ENCODE data around the gene ST3GAL6. TPM values are rescaled to one million over a fixed set of nuclear protein-coding genes. Genes with fewer than 3 reads are reported as not detected.

ST3GAL6 gene
- total and polyA plus RNA-seq, 4 donors = 17.3 to 79.7 (median 29.4) TPM

- no peak for TF ChIP-seq TAF1 (conservative IDR thresholded peaks at IDR 0.05)
- no peak for TF ChIP-seq SP1 (IDR thresholded peaks at IDR 0.05)
Observed at GRCh38 chr3:98741121-98741716, 21.9 kb upstream of the ST3GAL6 start (continued).

DNA sequence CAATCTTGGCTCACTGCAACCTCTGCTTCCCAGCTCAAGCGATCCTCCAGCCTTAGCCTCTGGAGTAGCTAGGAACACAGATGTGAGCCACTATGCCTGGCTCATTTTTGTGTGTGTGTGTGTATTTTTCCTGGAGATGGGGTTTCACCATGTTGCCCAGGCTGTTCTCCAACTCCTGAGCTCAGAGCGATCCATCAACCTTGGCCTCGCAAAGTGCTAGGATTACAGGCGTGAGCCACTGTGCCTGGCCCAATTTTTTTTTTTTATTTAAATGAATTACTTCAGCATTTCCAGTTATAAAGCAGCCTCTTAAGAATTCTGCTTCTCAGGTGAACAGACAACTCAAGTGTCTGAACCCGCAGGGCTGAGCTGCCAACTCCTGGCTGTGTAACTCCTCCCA is 20.1 kb upstream of the ST3GAL6 start:
- no peak for DNase-seq (ENCODE audit: low spot score)
- Histone ChIP-seq H3K9me3 (ENCODE audit: control insufficient read depth in 4 of 4, low read length in 3 of 4) (no peaks in the 10 kb centered on the region), H3K4me3 (ENCODE audit: low read depth in 1 of 3, low read length in 3 of 3) (no peak overlapping the region), H3K4me1 (ENCODE audit: control insufficient read depth in 4 of 4, insufficient read depth in 4 of 4, low read length in 3 of 4) (peaks cover 0 to 31% (median 5%) of the 10 kb centered on the region in 4 donors), H3K36me3 (ENCODE audit: control insufficient read depth in 4 of 4, insufficient read depth in 3 of 4, low read depth in 1 of 4, low read length in 3 of 4) (peaks cover 0 to 2% (median 0%) of the 10 kb centered on the region in 4 donors), H3K27me3 (ENCODE audit: control insufficient read depth in 4 of 4, insufficient read depth in 4 of 4, low read length in 3 of 4) (no peaks in the 10 kb centered on the region), H3K27ac (ENCODE audit: low read depth in 1 of 2, low read length in 2 of 2) (no peak overlapping the region), H3K9ac (ENCODE audit: low read depth in 1 of 2, low read length in 2 of 2) (no peak overlapping the region)
- 75% methylated on average over 5 of the region's 5 CpGs for WGBS
- no peak for TF ChIP-seq SP1 (IDR thresholded peaks at IDR 0.05)
- no peak for TF ChIP-seq HNF4A (conservative IDR thresholded peaks at IDR 0.05)
- no peak for TF ChIP-seq TAF1 (conservative IDR thresholded peaks at IDR 0.05)
- TF ChIP-seq, protein P1, sequence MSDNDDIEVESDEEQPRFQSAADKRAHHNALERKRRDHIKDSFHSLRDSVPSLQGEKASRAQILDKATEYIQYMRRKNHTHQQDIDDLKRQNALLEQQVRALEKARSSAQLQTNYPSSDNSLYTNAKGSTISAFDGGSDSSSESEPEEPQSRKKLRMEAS (IDR thresholded peaks at IDR 0.05) = no peak
- no peak for TF ChIP-seq GABPA (IDR thresholded peaks at IDR 0.05 in 1 of 2, conservative IDR thresholded peaks at IDR 0.05 in 1 of 2)
- no peak for TF ChIP-seq NR2F2 (IDR thresholded peaks at IDR 0.05)
- no peak for TF ChIP-seq RAD21 (IDR thresholded peaks at IDR 0.05)
- TF ChIP-seq FOXA2 (IDR thresholded peaks at IDR 0.05) = no peak
- no peak for TF ChIP-seq JUND (IDR thresholded peaks at IDR 0.05)

GRCh38 chr3:98744283-98744682 is 18.9 kb upstream of the ST3GAL6 start:
- Histone ChIP-seq H3K4me1 (ENCODE audit: control insufficient read depth in 4 of 4, insufficient read depth in 4 of 4, low read length in 3 of 4) (peaks cover 0 to 29% (median 4%) of the 10 kb centered on the region in 4 donors), H3K9me3 (ENCODE audit: control insufficient read depth in 4 of 4, low read length in 3 of 4) (no peaks in the 10 kb centered on the region), H3K27me3 (ENCODE audit: control insufficient read depth in 4 of 4, insufficient read depth in 4 of 4, low read length in 3 of 4) (no peaks in the 10 kb centered on the region), H3K27ac (ENCODE audit: low read depth in 1 of 2, low read length in 2 of 2) (no peak overlapping the region), H3K9ac (ENCODE audit: low read depth in 1 of 2, low read length in 2 of 2) (no peak overlapping the region), H3K4me3 (ENCODE audit: low read depth in 1 of 3, low read length in 3 of 3) (no peak overlapping the region), H3K36me3 (ENCODE audit: control insufficient read depth in 4 of 4, insufficient read depth in 3 of 4, low read depth in 1 of 4, low read length in 3 of 4) (no peaks in the 10 kb centered on the region)
- DNase-seq (ENCODE audit: low spot score) = no peak
- TF ChIP-seq NR2F2 (IDR thresholded peaks at IDR 0.05) (no peak), SP1 (IDR thresholded peaks at IDR 0.05) (no peak), GABPA (IDR thresholded peaks at IDR 0.05 in 1 of 2, conservative IDR thresholded peaks at IDR 0.05 in 1 of 2) (no peak), JUND (IDR thresholded peaks at IDR 0.05) (no peak), RXRA (IDR thresholded peaks at IDR 0.05) (no peak), ATF3 (IDR thresholded peaks at IDR 0.05) (no peak), FOXA2 (IDR thresholded peaks at IDR 0.05) (no peak), HNF4G (IDR thresholded peaks at IDR 0.05) (no peak), HNF4A (conservative IDR thresholded peaks at IDR 0.05) (no peak), FOXA1 (IDR thresholded peaks at IDR 0.05) (no peak), EGR1 (IDR thresholded peaks at IDR 0.05; ENCODE audit: low read depth in 2 of 2) (no peak), REST (IDR thresholded peaks at IDR 0.05) (no peak), YY1 (IDR thresholded peaks at IDR 0.05) (no peak), RAD21 (IDR thresholded peaks at IDR 0.05) (no peak)
- TF ChIP-seq, protein P2, sequence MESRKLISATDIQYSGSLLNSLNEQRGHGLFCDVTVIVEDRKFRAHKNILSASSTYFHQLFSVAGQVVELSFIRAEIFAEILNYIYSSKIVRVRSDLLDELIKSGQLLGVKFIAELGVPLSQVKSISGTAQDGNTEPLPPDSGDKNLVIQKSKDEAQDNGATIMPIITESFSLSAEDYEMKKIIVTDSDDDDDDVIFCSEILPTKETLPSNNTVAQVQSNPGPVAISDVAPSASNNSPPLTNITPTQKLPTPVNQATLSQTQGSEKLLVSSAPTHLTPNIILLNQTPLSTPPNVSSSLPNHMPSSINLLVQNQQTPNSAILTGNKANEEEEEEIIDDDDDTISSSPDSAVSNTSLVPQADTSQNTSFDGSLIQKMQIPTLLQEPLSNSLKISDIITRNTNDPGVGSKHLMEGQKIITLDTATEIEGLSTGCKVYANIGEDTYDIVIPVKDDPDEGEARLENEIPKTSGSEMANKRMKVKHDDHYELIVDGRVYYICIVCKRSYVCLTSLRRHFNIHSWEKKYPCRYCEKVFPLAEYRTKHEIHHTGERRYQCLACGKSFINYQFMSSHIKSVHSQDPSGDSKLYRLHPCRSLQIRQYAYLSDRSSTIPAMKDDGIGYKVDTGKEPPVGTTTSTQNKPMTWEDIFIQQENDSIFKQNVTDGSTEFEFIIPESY (IDR thresholded peaks at IDR 0.05) = no peak
- TF ChIP-seq, protein P1 (IDR thresholded peaks at IDR 0.05) = no peak
- TF ChIP-seq, protein P3, sequence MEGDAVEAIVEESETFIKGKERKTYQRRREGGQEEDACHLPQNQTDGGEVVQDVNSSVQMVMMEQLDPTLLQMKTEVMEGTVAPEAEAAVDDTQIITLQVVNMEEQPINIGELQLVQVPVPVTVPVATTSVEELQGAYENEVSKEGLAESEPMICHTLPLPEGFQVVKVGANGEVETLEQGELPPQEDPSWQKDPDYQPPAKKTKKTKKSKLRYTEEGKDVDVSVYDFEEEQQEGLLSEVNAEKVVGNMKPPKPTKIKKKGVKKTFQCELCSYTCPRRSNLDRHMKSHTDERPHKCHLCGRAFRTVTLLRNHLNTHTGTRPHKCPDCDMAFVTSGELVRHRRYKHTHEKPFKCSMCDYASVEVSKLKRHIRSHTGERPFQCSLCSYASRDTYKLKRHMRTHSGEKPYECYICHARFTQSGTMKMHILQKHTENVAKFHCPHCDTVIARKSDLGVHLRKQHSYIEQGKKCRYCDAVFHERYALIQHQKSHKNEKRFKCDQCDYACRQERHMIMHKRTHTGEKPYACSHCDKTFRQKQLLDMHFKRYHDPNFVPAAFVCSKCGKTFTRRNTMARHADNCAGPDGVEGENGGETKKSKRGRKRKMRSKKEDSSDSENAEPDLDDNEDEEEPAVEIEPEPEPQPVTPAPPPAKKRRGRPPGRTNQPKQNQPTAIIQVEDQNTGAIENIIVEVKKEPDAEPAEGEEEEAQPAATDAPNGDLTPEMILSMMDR (IDR thresholded peaks at IDR 0.05; ENCODE audit: low read depth, low read length, missing input control) = no peak

Data from liver (tissue), 9 donors.